Activated B cell treated with CpG ODN at 0.5 μM for 24 hours (primary cell): ENCODE data around the gene EPB41L4A. TPM values are rescaled to one million over a fixed set of nuclear protein-coding genes. Genes with fewer than 3 reads are reported as not detected.

Experiments
- ATAC-seq: fragments of 200-7000 bp; cut with Tn5 transposase; one replicate; pipeline ENCODE4 v1.10.0; 2021; ENCODE audit warnings: low read depth, mild to moderate bottlenecking, moderate library complexity
- CTCF ChIA-PET: fragments of 350-600 bp; sonication (Branson Sonifier 250); formaldehyde crosslinking; loops from one replicate; lab custom pipeline; 2021; ENCODE audit warnings: antibody characterized with exemption; lab: Charles Lee
- POLR2A ChIA-PET: fragments of 350-600 bp; sonication (Branson Sonifier 250); formaldehyde crosslinking; loops from one replicate; lab custom pipeline; 2021; ENCODE audit warnings: antibody characterized with exemption; lab: Charles Lee
- DNase-seq: peaks from one replicate; pipeline ENCODE4 v3.0.0; 2022
- H3K27ac Mint-ChIP-seq: one replicate; pipeline ENCODE4 v1.8.0; 2020; ENCODE audit warnings: mixed read lengths
- H3K27me3 Mint-ChIP-seq: one replicate; pipeline ENCODE4 v1.8.0; 2021; ENCODE audit warnings: mixed read lengths
- H3K36me3 Mint-ChIP-seq: one replicate; pipeline ENCODE4 v1.8.0; 2021; ENCODE audit warnings: low read depth, mixed read lengths
- H3K4me1 Mint-ChIP-seq: one replicate; pipeline ENCODE4 v1.8.0; 2021; ENCODE audit warnings: mixed read lengths
- H3K4me3 Mint-ChIP-seq: one replicate; pipeline ENCODE4 v1.8.0; 2020; ENCODE audit warnings: mild to moderate bottlenecking, mixed read lengths
- H3K9me3 Mint-ChIP-seq: one replicate; pipeline ENCODE4 v1.8.0; 2020; ENCODE audit warnings: mixed read lengths
- intact Hi-C: fragments of 100-400 bp; cut with micrococcal nuclease; formaldehyde crosslinking; loops from one replicate; pipeline ENCODE4 v1.15.1; 2024
- total RNA-seq: library from RNA; stranded (reverse); gene quantifications from 2 replicates; pipeline ENCODE4 v1.2.3, GENCODE V29; 2022
- TF ChIP-seq, protein P1 (sequence below): fragments of 200-600 bp; IDR thresholded peaks from one replicate; pipeline ENCODE4 v1.8.0; 2022; ENCODE audit warnings: antibody characterized with exemption, mild to moderate bottlenecking

The EPB41L4A gene
- total RNA-seq, 1 donor from 2014 or later, result 7.1 TPM

DNA sequence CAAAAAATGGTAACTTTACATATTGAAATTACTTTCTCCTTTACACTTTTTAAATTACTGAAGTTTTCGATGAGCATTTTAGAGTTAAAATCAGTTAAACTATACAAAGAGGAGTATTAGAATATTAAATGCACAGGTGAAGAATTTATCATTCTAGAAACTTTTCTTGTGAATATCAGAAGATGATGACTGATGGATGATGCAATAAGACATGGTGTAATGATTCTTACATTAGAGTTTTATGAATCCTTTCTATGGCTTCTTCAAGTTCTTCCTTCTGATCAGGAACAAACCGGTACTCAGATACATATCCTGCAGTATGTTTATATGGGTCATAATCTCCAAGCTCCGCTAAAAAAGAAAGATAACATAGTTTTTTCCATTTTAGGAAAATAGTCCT is 154.4 kb downstream of the EPB41L4A start:
- intact Hi-C loops, result no loop called here
- Mint-ChIP-seq H3K9me3 (no peaks in the 10 kb centered on the region), H3K27me3 (no peaks in the 10 kb centered on the region), H3K27ac (no peak overlapping the region), H3K36me3 (peaks cover 4% of the 10 kb centered on the region), H3K4me1 (no peaks in the 10 kb centered on the region), H3K4me3 (no peak overlapping the region)
- DNase-seq, result no peak
- POLR2A ChIA-PET, result no interaction called here
- TF ChIP-seq, protein P1, sequence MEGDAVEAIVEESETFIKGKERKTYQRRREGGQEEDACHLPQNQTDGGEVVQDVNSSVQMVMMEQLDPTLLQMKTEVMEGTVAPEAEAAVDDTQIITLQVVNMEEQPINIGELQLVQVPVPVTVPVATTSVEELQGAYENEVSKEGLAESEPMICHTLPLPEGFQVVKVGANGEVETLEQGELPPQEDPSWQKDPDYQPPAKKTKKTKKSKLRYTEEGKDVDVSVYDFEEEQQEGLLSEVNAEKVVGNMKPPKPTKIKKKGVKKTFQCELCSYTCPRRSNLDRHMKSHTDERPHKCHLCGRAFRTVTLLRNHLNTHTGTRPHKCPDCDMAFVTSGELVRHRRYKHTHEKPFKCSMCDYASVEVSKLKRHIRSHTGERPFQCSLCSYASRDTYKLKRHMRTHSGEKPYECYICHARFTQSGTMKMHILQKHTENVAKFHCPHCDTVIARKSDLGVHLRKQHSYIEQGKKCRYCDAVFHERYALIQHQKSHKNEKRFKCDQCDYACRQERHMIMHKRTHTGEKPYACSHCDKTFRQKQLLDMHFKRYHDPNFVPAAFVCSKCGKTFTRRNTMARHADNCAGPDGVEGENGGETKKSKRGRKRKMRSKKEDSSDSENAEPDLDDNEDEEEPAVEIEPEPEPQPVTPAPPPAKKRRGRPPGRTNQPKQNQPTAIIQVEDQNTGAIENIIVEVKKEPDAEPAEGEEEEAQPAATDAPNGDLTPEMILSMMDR, result no peak
- CTCF ChIA-PET, result no interaction called here
- ATAC-seq, result no peak

DNA sequence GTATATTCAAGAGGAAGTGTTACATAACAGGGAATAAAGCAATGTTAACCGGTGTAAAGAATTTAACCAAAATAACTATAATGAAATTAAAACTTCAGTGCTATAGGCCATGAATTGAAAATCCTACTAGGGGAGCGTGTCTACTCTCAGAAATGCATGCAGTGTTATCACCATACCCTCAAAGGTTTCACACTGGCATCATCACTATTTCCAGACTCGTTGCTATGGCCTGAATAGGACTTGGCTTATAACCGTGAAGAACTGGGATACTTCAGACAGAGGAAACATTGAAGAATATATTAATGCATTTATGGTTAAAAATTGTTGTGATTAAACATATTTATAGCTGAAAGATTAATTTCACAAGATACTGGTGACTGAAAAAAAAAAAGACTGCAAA is 154.9 kb downstream of the EPB41L4A start:
- no peak overlapping the region for H3K4me3 Mint-ChIP-seq
- no peaks in the 10 kb centered on the region for H3K9me3 Mint-ChIP-seq
- ChIA-PET POLR2A (no interaction called here), CTCF (no interaction called here)
- no peak overlapping the region for H3K27ac Mint-ChIP-seq
- ATAC-seq, result no peak
- DNase-seq, result no peak
- intact Hi-C loops, result no loop called here
- no peaks in the 10 kb centered on the region for H3K27me3 Mint-ChIP-seq
- TF ChIP-seq, protein P1, result no peak
- H3K4me1 Mint-ChIP-seq, result no peaks in the 10 kb centered on the region
- peaks cover 4% of the 10 kb centered on the region for H3K36me3 Mint-ChIP-seq

DNA sequence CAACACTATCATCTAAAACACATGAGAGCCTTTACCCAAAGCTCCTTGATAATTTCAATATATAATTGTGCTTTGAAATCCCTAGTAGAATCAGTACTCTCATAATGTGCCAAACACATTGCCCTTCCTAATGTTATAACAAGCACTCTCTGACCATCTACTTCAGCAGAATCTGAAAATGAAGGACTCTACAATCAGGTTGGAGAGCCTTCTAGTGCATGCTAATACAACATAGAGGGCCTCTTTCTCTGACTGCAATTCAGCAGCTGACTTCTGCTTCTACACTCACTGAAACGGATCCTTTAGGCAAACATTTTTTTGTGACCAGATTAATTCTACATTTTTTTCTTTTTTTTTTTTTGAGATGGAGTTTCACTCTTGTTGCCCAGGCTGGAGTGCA is 155.6 kb downstream of the EPB41L4A start:
- ATAC-seq (no peak), DNase-seq (no peak)
- CTCF ChIA-PET, result no interaction called here
- peaks cover 4% of the 10 kb centered on the region for H3K36me3 Mint-ChIP-seq
- no peak overlapping the region for H3K4me3 Mint-ChIP-seq
- intact Hi-C loops, result no loop called here
- no peaks in the 10 kb centered on the region for H3K9me3 Mint-ChIP-seq
- no peaks in the 10 kb centered on the region for H3K4me1 Mint-ChIP-seq
- peaks cover 3% of the 10 kb centered on the region for H3K27me3 Mint-ChIP-seq
- TF ChIP-seq, protein P1, result no peak
- no peak overlapping the region for H3K27ac Mint-ChIP-seq
- POLR2A ChIA-PET, result no interaction called here

DNA sequence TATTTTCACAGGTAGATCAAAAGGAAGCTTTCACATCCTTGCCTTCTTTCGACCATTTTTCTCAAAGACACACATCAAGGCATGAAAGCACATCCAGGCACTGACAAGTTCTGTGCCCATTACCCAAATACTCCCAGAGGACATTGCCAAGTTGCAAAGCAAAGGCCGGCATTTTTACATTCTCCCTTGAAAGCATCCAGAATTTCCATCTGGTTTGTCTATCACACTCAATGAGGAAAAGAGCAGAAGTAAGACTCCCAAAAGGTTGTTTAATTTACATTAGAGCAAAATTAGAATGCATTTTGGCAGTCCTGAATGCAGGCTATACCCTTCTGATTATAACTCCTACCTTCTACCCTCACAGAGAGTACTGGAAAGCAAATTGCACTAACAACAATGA is 160.5 kb downstream of the EPB41L4A start:
- CTCF ChIA-PET, result no interaction called here
- intact Hi-C loops, result no loop called here
- peaks cover 6% of the 10 kb centered on the region for H3K27me3 Mint-ChIP-seq
- H3K9me3 Mint-ChIP-seq, result no peaks in the 10 kb centered on the region
- no peak for DNase-seq
- H3K4me1 Mint-ChIP-seq, result no peaks in the 10 kb centered on the region
- H3K36me3 Mint-ChIP-seq, result peaks cover 4% of the 10 kb centered on the region
- ATAC-seq, result no peak
- H3K27ac Mint-ChIP-seq, result no peak overlapping the region
- TF ChIP-seq, protein P1, result no peak
- no peak overlapping the region for H3K4me3 Mint-ChIP-seq
- POLR2A ChIA-PET, result no interaction called here

DNA sequence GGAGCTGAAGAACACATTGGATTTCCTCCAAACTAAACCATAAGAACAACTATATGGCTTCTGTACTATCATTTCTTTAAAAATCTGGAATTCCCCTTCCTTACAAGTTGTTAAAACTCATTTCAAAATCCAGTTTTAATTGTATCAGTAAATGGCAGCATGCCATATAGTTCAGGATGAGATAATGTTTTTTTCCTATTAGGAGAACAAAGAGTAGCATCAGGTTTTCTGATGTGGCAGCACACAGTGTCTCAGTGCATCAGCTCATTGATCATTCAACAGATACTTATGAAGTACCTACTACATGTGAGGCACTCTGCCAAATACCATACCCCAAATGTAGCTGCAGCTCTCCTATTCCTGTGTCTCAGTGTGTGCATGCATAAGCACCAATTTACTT is 161.1 kb downstream of the EPB41L4A start:
- Mint-ChIP-seq H3K4me1 (no peaks in the 10 kb centered on the region), H3K27ac (no peak overlapping the region), H3K4me3 (no peak overlapping the region), H3K9me3 (no peaks in the 10 kb centered on the region), H3K27me3 (peaks cover 6% of the 10 kb centered on the region), H3K36me3 (peaks cover 2% of the 10 kb centered on the region)
- ChIA-PET CTCF (no interaction called here), POLR2A (no interaction called here)
- no peak for ATAC-seq
- DNase-seq, result no peak
- intact Hi-C loops, result no loop called here
- TF ChIP-seq, protein P1, result no peak
